ENCODE measurements around the gene CBARP.

DNA sequence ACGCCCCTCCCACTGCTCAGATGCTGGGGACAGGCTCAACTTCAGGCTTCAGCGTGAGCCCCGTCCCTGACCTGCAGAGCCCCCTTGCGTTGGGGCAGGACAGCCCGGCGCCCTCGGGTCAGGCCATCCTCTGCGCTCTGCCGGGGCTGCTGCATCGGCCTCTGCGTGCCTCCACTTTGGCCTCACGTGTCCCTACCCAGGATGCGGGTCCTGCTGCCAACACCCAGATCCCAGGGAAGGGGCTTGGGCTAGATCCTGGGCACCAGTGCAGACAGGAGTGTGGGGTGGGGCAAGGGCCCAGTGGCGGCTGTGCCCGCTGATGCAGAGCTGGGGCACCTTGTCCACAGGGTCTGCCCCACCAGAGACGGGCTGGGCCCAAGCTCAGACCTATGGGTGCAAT, 13.0 kb downstream of the CBARP start:
- TF ChIP-seq, protein P1, sequence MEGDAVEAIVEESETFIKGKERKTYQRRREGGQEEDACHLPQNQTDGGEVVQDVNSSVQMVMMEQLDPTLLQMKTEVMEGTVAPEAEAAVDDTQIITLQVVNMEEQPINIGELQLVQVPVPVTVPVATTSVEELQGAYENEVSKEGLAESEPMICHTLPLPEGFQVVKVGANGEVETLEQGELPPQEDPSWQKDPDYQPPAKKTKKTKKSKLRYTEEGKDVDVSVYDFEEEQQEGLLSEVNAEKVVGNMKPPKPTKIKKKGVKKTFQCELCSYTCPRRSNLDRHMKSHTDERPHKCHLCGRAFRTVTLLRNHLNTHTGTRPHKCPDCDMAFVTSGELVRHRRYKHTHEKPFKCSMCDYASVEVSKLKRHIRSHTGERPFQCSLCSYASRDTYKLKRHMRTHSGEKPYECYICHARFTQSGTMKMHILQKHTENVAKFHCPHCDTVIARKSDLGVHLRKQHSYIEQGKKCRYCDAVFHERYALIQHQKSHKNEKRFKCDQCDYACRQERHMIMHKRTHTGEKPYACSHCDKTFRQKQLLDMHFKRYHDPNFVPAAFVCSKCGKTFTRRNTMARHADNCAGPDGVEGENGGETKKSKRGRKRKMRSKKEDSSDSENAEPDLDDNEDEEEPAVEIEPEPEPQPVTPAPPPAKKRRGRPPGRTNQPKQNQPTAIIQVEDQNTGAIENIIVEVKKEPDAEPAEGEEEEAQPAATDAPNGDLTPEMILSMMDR (conservative IDR thresholded peaks at IDR 0.05; ENCODE audit: low read depth, low read length) = no peak
- TF ChIP-seq EZH2 (IDR thresholded peaks at IDR 0.05; ENCODE audit: borderline replicate concordance, low read depth, low read length, poor library complexity, severe bottlenecking) = no peak
